ENCODE data around the gene NHS. TPM values are rescaled to one million over a fixed set of nuclear protein-coding genes. Genes with fewer than 3 reads are reported as not detected.

NHS gene
- total RNA-seq, 6 experiments from 2014 or later: 2.8 to 6.1 (median 4.9) TPM

DNA sequence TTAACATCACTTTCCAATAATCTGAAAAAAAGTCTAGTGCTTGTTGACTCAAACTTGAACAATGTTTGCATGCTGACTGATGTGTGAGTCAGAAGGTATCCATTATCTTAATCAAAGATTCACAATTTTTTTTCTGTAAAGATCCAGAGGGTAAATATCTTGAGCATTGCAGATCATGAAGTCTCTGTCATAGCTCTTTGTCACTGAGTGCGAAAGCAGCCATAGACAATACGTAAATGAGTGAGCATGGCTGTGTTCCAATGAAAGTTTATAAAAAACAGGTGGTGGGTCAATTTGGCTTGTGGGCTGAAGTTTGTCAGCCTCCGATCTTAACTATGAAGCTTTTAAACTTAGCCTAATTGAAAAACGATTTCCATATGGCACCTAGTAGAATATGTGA lies 37.7 kb downstream of the NHS start:
- TF ChIP-seq, protein P1, sequence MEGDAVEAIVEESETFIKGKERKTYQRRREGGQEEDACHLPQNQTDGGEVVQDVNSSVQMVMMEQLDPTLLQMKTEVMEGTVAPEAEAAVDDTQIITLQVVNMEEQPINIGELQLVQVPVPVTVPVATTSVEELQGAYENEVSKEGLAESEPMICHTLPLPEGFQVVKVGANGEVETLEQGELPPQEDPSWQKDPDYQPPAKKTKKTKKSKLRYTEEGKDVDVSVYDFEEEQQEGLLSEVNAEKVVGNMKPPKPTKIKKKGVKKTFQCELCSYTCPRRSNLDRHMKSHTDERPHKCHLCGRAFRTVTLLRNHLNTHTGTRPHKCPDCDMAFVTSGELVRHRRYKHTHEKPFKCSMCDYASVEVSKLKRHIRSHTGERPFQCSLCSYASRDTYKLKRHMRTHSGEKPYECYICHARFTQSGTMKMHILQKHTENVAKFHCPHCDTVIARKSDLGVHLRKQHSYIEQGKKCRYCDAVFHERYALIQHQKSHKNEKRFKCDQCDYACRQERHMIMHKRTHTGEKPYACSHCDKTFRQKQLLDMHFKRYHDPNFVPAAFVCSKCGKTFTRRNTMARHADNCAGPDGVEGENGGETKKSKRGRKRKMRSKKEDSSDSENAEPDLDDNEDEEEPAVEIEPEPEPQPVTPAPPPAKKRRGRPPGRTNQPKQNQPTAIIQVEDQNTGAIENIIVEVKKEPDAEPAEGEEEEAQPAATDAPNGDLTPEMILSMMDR (IDR thresholded peaks at IDR 0.05): no peak
- Mint-ChIP-seq H3K27ac (peak overlapping the region; percentile 90), H3K36me3 (ENCODE audit: low read depth) (no peaks in the 10 kb centered on the region), H3K4me3 (peak overlapping the region; percentile 80), H3K27me3 (ENCODE audit: insufficient read depth) (no peaks in the 10 kb centered on the region; the same call in 1 of the 2 replicates), H3K9me3 (no peaks in the 10 kb centered on the region), H3K4me1 (ENCODE audit: low read depth) (peaks cover 72% of the 10 kb centered on the region)
- peak; percentile 85 for DNase-seq

DNA sequence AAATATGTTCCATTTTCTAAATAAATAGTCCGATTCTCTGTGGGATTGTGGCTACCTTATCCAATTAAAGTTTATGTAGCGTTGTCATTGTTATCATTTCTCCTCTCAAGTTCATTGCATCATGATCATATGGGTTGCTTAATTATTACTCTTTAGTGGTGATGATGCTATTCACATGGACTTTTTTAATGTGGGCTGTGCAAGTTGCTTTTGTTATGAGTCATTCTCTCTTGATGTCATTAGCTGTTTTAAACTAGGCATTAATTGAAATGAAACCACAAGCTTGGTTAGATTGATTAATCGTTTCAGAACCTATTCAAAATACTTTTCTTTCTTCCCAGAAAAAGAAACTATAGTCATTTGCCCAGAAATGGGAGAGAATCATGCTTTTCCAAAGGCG lies 38.2 kb downstream of the NHS start:
- Mint-ChIP-seq H3K36me3 (ENCODE audit: low read depth) (no peaks in the 10 kb centered on the region), H3K4me3 (peak overlapping the region; percentile 80), H3K27me3 (ENCODE audit: insufficient read depth) (no peaks in the 10 kb centered on the region; the same call in 1 of the 2 replicates), H3K4me1 (ENCODE audit: low read depth) (peaks cover 74% of the 10 kb centered on the region), H3K27ac (peak overlapping the region; percentile 90), H3K9me3 (no peaks in the 10 kb centered on the region)
- TF ChIP-seq, protein P1 (IDR thresholded peaks at IDR 0.05): no peak
- peak; percentile 68 for DNase-seq

DNA sequence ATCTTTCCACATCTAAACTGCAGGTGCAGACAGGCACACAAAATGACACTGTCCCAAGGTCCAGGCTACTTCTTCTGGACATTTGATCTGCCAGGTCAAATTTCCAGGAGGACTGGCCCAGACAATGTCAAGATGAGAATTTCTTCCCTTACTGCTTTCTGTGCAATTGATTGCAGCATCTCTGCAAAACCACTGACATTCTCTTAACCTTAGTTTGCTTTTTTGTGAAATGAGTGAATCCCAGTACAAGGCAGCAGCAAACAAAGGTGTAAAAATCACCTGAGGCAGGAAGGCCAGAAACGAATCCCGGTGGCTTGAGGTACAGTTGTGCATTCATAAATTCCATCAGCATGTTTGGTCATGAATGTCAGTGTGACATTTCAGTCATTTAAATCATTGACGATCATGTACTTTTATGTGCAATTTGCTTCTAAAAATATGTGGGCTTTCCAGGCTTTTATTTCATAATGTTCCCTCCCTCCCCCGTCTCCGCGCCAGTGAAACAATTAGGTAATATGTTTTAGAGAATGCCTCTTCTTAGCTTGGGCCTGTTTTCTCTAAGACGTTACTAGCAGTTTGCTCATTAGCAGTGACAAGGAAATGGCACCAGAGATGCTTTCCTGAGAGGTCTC lies 39.1 kb downstream of the NHS start:
- peak overlapping the region; percentile 90 for H3K27ac Mint-ChIP-seq
- H3K4me3 Mint-ChIP-seq: peak overlapping the region; percentile 80
- H3K9me3 Mint-ChIP-seq: no peaks in the 10 kb centered on the region
- H3K4me1 Mint-ChIP-seq (ENCODE audit: low read depth): peaks cover 74% of the 10 kb centered on the region
- no peaks in the 10 kb centered on the region; the same call in 1 of the 2 replicates for H3K27me3 Mint-ChIP-seq (ENCODE audit: insufficient read depth)
- no peak for DNase-seq
- TF ChIP-seq, protein P1 (IDR thresholded peaks at IDR 0.05): no peak
- H3K36me3 Mint-ChIP-seq (ENCODE audit: low read depth): no peaks in the 10 kb centered on the region

- Mint-ChIP-seq H3K4me3 (no peak overlapping the region; the same call in 1 of the 2 replicates), H3K4me1 (ENCODE audit: low read depth) (peaks cover 74% of the 10 kb centered on the region), H3K36me3 (ENCODE audit: low read depth) (no peaks in the 10 kb centered on the region), H3K9me3 (no peaks in the 10 kb centered on the region), H3K27me3 (ENCODE audit: insufficient read depth) (no peaks in the 10 kb centered on the region; the same call in 1 of the 2 replicates), H3K27ac (no peak overlapping the region)
- DNase-seq: no peak
- TF ChIP-seq, protein P1 (IDR thresholded peaks at IDR 0.05): no peak
Observed at GRCh38 chrX:17414839-17415238, 39.8 kb downstream of the NHS start.

- Mint-ChIP-seq H3K36me3 (ENCODE audit: low read depth) (peaks cover 4% of the 10 kb centered on the region; the same call in 1 of the 2 replicates), H3K27ac (no peak overlapping the region), H3K9me3 (no peaks in the 10 kb centered on the region), H3K4me1 (ENCODE audit: low read depth) (peaks cover 74% of the 10 kb centered on the region), H3K27me3 (ENCODE audit: insufficient read depth) (no peaks in the 10 kb centered on the region; the same call in 1 of the 2 replicates), H3K4me3 (no peak overlapping the region)
- DNase-seq: no peak
- TF ChIP-seq, protein P1 (IDR thresholded peaks at IDR 0.05): no peak
Observed at GRCh38 chrX:17415242-17415810, 40.3 kb downstream of the NHS start.

Data from HFFc6 (cell line).